Measurements from ENCODE around the gene NUP214.
A peak's percentile ranks its signal among the peaks of the same experiment; 100 is the strongest.
"Not testable (repeated sequence)": the region's sequence is repeated elsewhere in the genome, so short reads cannot be mapped to it uniquely, and the experiment has no call there.

Gene NUP214

GRCh38 chr9:131234799-131235479, 109.6 kb downstream of the NUP214 start:
- DNase-seq (ENCODE audit: low spot score) = no peak

- DNase-seq (ENCODE audit: low spot score) = no peak
Observed at GRCh38 chr9:131235480-131235851, 110.1 kb downstream of the NUP214 start.

- no peak for DNase-seq (ENCODE audit: low spot score)
Observed at GRCh38 chr9:131236161-131236560, 110.8 kb downstream of the NUP214 start.

GRCh38 chr9:131236761-131237160, 111.4 kb downstream of the NUP214 start:
- DNase-seq (ENCODE audit: low spot score) = no peak

GRCh38 chr9:131237291-131237690, 111.9 kb downstream of the NUP214 start:
- no peak for DNase-seq (ENCODE audit: low spot score)

GRCh38 chr9:131237931-131238401, 112.6 kb downstream of the NUP214 start:
- no peak for DNase-seq (ENCODE audit: low spot score)

GRCh38 chr9:131238402-131239021, 113.1 kb downstream of the NUP214 start:
- no peak for DNase-seq (ENCODE audit: low spot score)

- no peak for DNase-seq (ENCODE audit: low spot score)
Observed at GRCh38 chr9:131239161-131239975, 114.0 kb downstream of the NUP214 start.

GRCh38 chr9:131240047-131240921, 114.9 kb downstream of the NUP214 start:
- DNase-seq (ENCODE audit: low spot score) = no peak

- not testable (repeated sequence) for DNase-seq (ENCODE audit: low spot score)
Observed at GRCh38 chr9:131244331-131244730, 118.9 kb downstream of the NUP214 start.

GRCh38 chr9:131246618-131247017, 121.2 kb downstream of the NUP214 start:
- no peak for DNase-seq (ENCODE audit: low spot score)

GRCh38 chr9:131252120-131252519, 126.7 kb downstream of the NUP214 start:
- no peak for DNase-seq (ENCODE audit: low spot score)

GRCh38 chr9:131253891-131254491, 128.6 kb downstream of the NUP214 start:
- no peak for DNase-seq (ENCODE audit: low spot score)

- DNase-seq (ENCODE audit: low spot score) = no peak
Observed at GRCh38 chr9:131254626-131255025, 129.2 kb downstream of the NUP214 start.

- DNase-seq (ENCODE audit: low spot score) = no peak
Observed at GRCh38 chr9:131255676-131256197, 130.4 kb downstream of the NUP214 start.

- no peak for DNase-seq (ENCODE audit: low spot score)
Observed at GRCh38 chr9:131257266-131258025, 132.1 kb downstream of the NUP214 start.

- DNase-seq (ENCODE audit: low spot score) = no peak
Observed at GRCh38 chr9:131258186-131258585, 132.8 kb downstream of the NUP214 start.

GRCh38 chr9:131258698-131259431, 133.5 kb downstream of the NUP214 start:
- DNase-seq (ENCODE audit: low spot score) = no peak

GRCh38 chr9:131259432-131259898, 134.1 kb downstream of the NUP214 start:
- DNase-seq (ENCODE audit: low spot score) = peak; percentile 64
